ENCODE results near the gene CARNS1. TPM values are rescaled to one million over a fixed set of nuclear protein-coding genes. Genes with fewer than 3 reads are reported as not detected.

Gene CARNS1
- total and polyA plus RNA-seq, 9 of the 15 experiments (the other 6 are each of a cell fraction or from before 2014, with no cell fraction given): 0.01 to 0.18 (median 0.06) TPM; not detected in 3

DNA sequence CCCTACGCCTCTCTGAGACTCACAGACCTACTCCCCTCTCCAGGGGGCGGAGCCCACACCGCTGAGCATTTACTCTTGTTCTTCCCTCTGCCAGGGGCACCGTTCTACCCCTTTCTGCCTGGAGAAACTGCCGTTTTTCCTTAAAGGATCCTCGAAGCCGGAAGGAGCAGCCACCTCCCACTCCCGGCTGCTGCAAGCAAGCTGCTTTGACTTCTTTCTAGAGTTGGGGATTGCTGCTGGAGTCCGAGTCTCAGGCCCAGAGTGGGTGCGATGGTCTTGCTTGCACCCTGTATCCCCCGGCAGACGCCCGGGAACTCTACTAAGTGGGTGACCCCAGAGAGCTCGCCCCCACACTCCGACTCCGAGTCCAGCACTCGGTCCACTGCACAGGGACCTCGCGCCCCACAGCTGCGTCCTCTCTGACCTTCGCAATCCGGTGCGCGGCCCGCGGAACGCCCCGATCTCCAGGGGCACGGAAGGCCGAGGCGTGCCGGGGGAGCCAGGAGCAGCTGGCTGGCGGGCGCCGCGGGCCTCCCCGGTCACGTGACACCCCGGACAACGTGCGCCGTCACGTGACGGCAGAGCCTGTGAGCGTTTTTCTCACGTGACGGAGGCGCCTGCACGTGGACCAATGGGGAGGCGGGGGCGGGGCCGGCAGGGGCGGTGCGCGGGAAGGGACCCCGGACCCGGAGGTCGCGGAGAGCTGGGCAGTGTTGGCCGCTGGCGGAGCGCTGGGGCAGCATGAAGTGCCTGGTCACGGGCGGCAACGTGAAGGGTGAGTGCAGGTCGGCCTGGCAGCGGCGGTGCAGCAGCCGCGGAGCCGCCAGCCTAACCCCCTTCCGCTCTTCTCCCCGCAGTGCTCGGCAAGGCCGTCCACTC, 23.9 kb upstream of the CARNS1 start, which contains the start of gene RAD9A (continued):
- TF ChIP-seq, protein P1, sequence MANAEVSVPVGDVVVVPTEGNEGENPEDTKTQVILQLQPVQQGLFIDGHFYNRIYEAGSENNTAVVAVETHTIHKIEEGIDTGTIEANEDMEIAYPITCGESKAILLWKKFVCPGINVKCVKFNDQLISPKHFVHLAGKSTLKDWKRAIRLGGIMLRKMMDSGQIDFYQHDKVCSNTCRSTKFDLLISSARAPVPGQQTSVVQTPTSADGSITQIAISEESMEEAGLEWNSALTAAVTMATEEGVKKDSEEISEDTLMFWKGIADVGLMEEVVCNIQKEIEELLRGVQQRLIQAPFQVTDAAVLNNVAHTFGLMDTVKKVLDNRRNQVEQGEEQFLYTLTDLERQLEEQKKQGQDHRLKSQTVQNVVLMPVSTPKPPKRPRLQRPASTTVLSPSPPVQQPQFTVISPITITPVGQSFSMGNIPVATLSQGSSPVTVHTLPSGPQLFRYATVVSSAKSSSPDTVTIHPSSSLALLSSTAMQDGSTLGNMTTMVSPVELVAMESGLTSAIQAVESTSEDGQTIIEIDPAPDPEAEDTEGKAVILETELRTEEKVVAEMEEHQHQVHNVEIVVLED (CRISPR knock-in tag; IDR thresholded peaks at IDR 0.05): peak; percentile 86
- no peak for TF ChIP-seq FOXJ3 (CRISPR knock-in tag; IDR thresholded peaks at IDR 0.05)
- TF ChIP-seq, protein P2, sequence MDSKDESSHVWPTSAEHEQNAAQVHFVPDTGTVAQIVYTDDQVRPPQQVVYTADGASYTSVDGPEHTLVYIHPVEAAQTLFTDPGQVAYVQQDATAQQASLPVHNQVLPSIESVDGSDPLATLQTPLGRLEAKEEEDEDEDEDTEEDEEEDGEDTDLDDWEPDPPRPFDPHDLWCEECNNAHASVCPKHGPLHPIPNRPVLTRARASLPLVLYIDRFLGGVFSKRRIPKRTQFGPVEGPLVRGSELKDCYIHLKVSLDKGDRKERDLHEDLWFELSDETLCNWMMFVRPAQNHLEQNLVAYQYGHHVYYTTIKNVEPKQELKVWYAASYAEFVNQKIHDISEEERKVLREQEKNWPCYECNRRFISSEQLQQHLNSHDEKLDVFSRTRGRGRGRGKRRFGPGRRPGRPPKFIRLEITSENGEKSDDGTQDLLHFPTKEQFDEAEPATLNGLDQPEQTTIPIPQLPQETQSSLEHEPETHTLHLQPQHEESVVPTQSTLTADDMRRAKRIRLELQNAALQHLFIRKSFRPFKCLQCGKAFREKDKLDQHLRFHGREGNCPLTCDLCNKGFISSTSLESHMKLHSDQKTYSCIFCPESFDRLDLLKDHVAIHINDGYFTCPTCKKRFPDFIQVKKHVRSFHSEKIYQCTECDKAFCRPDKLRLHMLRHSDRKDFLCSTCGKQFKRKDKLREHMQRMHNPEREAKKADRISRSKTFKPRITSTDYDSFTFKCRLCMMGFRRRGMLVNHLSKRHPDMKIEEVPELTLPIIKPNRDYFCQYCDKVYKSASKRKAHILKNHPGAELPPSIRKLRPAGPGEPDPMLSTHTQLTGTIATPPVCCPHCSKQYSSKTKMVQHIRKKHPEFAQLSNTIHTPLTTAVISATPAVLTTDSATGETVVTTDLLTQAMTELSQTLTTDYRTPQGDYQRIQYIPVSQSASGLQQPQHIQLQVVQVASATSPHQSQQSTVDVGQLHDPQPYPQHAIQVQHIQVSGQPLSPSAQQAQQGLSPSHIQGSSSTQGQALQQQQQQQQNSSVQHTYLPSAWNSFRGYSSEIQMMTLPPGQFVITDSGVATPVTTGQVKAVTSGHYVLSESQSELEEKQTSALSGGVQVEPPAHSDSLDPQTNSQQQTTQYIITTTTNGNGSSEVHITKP (IDR thresholded peaks at IDR 0.05; ENCODE audit: partially characterized antibody): no peak
- peak; percentile 31 for TF ChIP-seq HNRNPLL (IDR thresholded peaks at IDR 0.05; ENCODE audit: low read depth, low read length, poor library complexity, severe bottlenecking)
- TF ChIP-seq, protein P3, sequence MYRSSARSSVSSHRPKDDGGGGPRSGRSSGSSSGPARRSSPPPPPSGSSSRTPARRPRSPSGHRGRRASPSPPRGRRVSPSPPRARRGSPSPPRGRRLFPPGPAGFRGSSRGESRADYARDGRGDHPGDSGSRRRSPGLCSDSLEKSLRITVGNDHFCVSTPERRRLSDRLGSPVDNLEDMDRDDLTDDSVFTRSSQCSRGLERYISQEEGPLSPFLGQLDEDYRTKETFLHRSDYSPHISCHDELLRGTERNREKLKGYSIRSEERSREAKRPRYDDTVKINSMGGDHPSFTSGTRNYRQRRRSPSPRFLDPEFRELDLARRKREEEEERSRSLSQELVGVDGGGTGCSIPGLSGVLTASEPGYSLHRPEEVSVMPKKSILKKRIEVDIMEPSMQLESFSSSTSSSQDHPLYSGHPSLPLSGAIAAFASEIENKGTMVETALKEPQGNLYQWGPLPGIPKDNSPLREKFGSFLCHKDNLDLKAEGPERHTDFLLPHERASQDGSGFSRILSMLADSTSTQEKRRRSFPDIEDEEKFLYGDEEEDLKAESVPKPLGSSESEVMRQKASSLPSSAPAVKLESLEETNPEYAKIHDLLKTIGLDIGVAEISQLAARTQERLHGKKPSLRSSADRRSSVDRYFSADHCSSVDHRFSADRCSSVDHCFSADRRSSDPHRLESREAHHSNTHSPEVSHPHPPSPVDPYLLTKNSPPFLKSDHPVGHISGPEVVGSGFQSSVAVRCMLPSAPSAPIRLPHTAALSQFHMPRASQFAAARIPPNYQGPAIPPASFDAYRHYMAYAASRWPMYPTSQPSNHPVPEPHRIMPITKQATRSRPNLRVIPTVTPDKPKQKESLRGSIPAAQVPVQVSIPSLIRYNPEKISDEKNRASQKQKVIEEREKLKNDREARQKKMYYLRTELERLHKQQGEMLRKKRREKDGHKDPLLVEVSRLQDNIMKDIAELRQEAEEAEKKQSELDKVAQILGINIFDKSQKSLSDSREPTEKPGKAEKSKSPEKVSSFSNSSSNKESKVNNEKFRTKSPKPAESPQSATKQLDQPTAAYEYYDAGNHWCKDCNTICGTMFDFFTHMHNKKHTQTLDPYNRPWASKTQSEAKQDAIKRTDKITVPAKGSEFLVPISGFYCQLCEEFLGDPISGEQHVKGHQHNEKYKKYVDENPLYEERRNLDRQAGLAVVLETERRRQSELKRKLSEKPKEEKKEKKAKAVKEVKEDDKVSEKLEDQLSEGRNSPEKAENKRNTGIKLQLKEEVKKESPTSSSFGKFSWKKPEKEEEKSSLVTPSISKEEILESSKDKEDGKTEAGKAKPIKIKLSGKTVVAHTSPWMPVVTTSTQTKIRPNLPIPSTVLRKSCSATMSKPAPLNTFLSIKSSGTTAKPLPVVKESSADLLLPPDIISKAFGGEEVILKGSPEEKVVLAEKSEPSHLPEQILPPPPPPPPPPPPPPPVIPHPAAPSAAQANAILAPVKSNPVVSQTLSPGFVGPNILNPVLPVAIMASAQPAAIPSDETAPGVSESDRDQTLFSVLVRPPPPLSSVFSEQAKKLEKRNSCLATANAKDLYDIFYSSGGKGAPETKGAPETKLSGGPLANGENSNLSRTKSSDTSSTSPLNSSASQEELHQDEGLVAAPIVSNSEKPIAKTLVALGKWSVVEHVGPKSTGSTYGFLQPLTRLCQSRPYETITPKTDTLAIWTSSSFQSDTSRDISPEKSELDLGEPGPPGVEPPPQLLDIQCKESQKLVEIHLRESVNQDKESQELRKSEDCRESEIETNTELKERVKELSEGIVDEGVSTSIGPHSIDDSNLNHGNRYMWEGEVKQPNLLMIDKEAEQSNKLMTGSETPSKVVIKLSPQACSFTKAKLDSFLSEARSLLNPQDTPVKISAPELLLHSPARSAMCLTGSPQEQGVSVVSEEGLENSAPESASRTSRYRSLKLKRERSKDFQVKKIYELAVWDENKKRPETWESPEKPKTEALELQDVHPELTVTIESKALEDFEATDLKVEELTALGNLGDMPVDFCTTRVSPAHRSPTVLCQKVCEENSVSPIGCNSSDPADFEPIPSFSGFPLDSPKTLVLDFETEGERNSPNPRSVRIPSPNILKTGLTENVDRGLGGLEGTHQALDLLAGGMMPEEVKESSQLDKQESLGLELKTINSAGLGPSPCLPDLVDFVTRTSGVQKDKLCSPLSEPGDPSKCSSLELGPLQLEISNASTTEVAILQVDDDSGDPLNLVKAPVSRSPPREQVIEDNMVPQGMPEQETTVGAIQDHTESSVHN (IDR thresholded peaks at IDR 0.05; ENCODE audit: borderline replicate concordance in 1 of 2, low read depth in 1 of 2): no peak
- TF ChIP-seq ZEB2 (IDR thresholded peaks at IDR 0.05): no peak
- no peak for TF ChIP-seq NR1H2 (CRISPR knock-in tag; IDR thresholded peaks at IDR 0.05)
- TF ChIP-seq THRAP3 (IDR thresholded peaks at IDR 0.05; ENCODE audit: borderline replicate concordance): no peak
- TF ChIP-seq, protein P4, sequence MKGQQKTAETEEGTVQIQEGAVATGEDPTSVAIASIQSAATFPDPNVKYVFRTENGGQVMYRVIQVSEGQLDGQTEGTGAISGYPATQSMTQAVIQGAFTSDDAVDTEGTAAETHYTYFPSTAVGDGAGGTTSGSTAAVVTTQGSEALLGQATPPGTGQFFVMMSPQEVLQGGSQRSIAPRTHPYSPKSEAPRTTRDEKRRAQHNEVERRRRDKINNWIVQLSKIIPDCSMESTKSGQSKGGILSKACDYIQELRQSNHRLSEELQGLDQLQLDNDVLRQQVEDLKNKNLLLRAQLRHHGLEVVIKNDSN (CRISPR knock-in tag; IDR thresholded peaks at IDR 0.05): peak; percentile 99
- peak; percentile 51; the same call in 1 of the 2 replicates for TF ChIP-seq ATF7 (IDR thresholded peaks at IDR 0.05)
- TF ChIP-seq MECOM (CRISPR knock-in tag; IDR thresholded peaks at IDR 0.05): no peak
- TF ChIP-seq EP300 (IDR thresholded peaks at IDR 0.05; ENCODE audit: low read length): 0 out of 2 replicates have a peak, but pooled peaks have one; percentile 24

All from K562 (cell line).